Jurkat, Clone E6-1 (cell line): ENCODE results near the gene MAOB. TPM values are rescaled to one million over a fixed set of nuclear protein-coding genes. Genes with fewer than 3 reads are reported as not detected.
"Not testable (repeated sequence)": the region's sequence is repeated elsewhere in the genome, so short reads cannot be mapped to it uniquely, and the experiment has no call there.

ENCODE experiments used
- DNase-seq: peaks from one replicate; pipeline ENCODE4 v3.0.0-alpha.2; 2011; ENCODE audit warnings: low read depth, low spot score
- H3K4me3 ChIP-seq: 2 replicates; pipeline ENCODE4 v1.5.1; 2011; ENCODE audit warnings: mild to moderate bottlenecking, low read length, control low read depth, moderate library complexity
- polyA plus RNA-seq: library from polyadenylated mRNA; unstranded; fragments of >200 nt; gene quantifications from one replicate; pipeline ENCODE4 v1.2.1, GENCODE V29; 2012; ENCODE audit warnings: missing spikeins; ENCODE audit not compliant: insufficient read length, insufficient read depth

Gene MAOB
- not detected for polyA plus RNA-seq

GRCh38 chrX:43882294-43882681, at the start of gene MAOB:
TSS of gene MAOB (minus strand) at chrX:43882450. CDS start at chrX:43882299, 151 bp downstream.
- no peak within 1 kb of the TSS for H3K4me3 ChIP-seq
- no peak for DNase-seq

DNA sequence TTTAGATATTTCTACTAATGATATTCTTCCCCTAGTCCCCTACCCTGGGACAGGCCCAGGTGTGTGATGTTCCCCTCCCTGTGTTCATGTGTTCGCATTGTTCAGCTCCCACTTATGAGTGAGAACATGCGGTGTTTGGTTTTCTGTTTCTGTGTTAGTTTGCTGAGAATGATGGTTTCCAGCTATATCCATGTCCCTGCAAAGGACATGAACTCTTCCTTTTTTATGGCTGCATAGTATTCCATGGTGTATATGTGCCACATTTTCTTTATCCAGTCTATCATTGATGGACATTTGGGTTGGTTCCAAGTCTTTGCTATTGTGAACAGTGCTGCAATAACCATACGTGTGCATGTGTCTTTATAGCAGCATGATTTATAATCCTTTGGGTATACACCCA, 39.8 kb upstream of the MAOB start:
- H3K4me3 ChIP-seq, DNase-seq: not testable (repeated sequence)

DNA sequence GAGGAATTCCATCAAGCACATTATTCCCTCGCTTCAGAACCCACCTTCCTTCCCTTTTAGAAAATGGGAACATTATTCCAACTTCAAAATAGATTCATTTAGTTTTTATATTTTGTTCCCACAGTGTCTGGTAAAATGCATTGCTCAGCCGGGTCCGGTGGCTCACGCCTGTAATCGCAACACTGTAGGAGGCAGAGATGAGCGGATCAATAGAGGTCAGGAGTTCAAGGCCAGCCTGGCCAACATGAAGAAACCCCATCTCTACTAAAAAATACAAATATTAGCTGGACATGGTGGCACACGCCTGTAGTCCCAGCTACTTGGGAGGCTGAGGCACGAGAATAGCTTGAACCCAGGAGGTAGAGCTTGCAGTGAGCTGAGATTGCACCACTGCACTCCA, 28.5 kb upstream of the MAOB start:
- DNase-seq: not testable (repeated sequence)

DNA sequence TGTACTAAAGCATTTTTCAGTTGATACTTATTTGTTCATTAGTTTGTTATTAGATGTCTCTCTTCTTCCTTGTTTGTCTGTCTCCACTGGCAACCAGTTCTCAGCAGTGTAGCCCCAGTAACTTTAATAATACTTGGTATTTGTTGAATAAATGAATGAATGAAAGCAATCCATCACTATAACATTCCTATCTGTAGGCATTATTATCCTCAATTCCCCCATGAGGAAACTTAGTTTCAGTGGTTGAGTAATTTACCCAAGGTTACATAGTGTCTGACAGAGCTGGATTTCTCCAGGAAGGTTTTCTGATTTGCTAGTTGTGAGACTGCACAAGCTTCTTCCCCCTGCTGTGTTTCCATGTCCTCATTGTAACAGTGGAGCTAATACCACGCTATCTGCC, 27.8 kb upstream of the MAOB start:
- no peak overlapping the region for H3K4me3 ChIP-seq
- DNase-seq: no peak

More for the DNA sequence above, 28.5 kb upstream of the MAOB start:
- H3K4me3 ChIP-seq: not testable (repeated sequence)

GRCh38 chrX:43909141-43909540, 26.9 kb upstream of the MAOB start:
- H3K4me3 ChIP-seq: no peak overlapping the region
- DNase-seq: no peak

- no peak for DNase-seq
- no peak overlapping the region for H3K4me3 ChIP-seq
These were observed 17.9 kb upstream of the MAOB start for GRCh38 chrX:43899878-43900815.

DNA sequence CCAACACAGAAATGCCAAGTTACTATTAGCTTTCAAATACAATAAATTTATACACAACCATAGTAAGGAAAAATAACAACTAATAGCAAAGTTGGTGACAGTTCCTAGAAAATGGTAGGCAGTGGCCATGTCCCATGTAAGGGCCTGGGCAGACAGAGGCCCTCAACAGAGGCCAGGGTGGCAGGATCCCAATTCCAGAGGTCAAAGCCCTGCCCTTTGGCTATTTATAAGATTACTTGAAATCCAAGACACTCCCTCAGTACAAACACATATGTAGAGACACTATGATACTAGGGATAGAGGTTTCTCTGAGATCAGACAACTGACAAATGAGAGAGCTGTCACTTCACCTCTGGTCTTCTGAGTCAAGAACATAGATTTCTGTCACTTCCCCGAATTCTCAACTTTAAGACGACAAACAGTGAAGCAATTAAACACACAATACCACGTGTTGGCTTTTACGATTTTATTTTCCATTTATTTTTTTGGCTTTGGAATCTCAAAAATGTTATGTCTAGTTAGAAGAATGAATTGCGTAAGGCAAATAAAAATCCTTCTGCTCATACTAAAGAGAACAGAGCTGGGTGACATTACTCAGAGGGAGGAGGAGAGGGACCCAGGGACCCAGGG, 16.3 kb upstream of the MAOB start:
- no peak overlapping the region for H3K4me3 ChIP-seq
- DNase-seq: no peak

- no peak overlapping the region for H3K4me3 ChIP-seq
- DNase-seq: no peak
These were observed 15.0 kb upstream of the MAOB start for GRCh38 chrX:43897290-43897689.

DNA sequence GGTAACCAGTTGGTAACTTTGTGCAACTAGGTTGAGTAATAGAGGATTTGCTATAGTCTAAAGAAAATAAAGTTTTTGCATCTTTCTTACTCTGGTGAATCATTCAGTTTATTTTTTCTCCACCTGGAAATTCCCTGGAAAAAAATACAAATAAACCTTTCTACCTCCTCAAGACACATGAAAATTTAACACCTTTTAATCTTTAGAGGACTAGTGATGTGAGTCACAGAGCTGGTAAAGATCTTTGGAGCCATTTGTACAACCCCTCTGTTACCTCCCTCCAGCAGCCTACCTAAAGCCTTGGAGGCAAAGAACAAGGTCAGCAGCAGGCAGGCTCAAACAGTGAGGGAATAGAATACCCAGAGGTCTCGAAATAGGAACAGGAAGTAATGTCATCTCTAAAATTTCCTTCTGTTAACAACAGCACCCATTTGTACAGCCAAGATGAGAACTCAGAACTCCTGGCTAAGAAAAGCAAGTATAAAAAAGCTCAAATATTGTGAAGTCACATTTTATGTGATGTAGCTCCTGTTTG, 10.2 kb upstream of the MAOB start:
- no peak overlapping the region for H3K4me3 ChIP-seq
- no peak for DNase-seq

- no peak for DNase-seq
- no peak overlapping the region for H3K4me3 ChIP-seq
These were observed 3.4 kb upstream of the MAOB start for GRCh38 chrX:43885617-43886016.

DNA sequence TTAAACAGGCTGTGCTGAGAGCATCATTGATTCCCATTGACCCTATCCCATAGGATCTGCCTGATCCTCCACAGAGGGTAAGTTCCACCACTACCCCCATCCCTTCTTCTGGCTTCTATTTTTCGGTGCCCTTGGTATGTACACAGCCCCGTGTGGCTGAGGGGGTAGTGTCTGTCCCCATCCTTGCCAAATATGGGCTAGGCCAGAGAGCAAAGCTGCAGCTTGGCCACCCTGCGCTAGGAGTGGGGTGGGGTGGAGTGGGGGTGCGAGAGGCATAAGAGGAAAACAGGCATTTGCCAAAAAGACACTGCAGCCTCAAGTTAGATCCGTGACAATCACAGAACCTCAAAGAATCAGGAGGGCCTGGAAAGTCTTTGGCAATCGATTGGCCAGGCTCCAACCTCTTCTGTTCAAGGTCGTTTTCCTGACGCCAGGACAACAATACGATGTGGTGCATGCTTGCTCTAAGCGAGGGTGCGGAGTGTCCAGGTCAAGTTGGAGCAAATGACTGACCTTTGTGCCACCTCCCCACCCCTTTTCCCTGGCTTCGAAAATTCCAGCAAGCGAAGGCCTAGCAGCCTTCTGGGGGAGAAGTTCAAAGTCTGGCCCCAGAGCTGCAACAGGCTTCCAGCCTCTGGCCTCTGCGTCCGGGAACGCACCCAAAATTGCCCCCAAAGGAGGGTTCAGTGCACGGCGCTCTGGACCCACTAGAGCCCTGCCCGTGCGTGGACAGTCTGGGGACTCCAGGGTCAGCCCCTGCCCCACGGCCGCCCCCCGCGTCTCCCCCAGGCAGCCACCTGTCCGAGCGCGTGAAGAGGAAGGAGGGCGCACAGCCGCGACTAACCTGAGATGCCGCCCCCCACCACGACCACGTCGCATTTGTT, 598 bp downstream of the MAOB start:
- DNase-seq: no peak

DNA sequence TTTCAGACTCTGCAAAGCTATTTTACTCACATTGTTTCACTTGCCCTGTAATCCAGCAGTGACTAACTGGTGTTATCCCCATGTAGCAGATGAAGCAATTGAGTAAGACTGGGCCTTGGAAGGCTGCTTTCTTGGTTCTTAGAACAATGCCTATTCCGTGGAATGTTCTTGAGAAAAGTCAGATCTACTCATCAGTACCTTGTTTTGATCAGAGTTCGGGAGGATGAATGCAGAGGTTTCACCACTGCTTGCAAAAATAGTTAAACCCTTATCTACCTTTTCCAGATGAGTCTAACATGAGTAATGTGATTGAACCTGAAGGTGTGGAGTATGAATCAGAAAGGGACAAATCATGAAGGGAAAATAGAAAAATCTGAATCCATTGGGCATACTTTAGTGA, 1.8 kb downstream of the MAOB start:
- no peak for DNase-seq
- H3K4me3 ChIP-seq: no peak overlapping the region

More for the DNA sequence above, 598 bp downstream of the MAOB start:
- H3K4me3 ChIP-seq: no peak overlapping the region

GRCh38 chrX:43878906-43879526, 3.2 kb downstream of the MAOB start:
- DNase-seq: no peak
- H3K4me3 ChIP-seq: no peak overlapping the region

- H3K4me3 ChIP-seq: no peak overlapping the region
- no peak for DNase-seq
These were observed 5.6 kb downstream of the MAOB start for GRCh38 chrX:43876680-43877079.

- DNase-seq: no peak
- H3K4me3 ChIP-seq: no peak overlapping the region
These were observed 11.4 kb downstream of the MAOB start for GRCh38 chrX:43870758-43871419.

- DNase-seq: no peak
- no peak overlapping the region for H3K4me3 ChIP-seq
These were observed 12.2 kb downstream of the MAOB start for GRCh38 chrX:43870011-43870410.

DNA sequence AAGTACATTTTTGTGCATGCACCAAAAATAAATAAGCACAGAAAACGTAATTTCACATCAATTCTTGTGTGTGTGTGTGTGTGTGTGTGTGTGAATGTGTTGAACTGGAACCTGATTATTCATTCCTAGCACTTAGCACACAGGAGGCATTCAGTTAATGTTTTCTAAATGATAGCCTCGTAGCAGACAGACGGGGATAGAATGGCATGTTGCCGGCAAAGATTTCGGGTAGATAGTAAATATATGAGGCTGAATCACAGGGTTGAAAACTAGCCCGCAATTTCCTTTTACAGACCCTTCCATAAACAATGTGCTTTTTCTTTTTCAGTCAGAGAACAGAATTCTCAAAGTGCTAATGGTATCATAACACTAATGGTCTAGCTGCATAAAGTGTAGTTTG, 13.5 kb downstream of the MAOB start:
- DNase-seq: no peak
- H3K4me3 ChIP-seq: no peak overlapping the region

DNA sequence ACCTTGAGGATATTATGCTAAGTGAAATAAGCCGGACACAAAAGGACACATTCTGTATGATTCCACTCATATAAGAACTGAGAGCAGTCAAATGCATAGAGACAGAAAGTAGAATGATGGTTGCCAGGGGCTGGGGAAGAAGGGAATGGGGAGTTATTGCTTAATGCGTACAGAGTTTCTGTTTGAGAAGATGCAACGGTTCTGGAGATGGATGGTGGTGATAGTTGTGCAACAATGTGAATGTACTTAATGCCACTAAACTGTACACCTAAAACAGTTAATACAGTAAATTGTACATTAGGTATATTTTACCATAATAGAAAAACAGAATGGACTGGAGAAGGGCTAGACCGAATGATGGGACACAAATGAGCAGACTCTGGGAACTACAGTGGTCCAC, 15.8 kb downstream of the MAOB start:
- no peak for DNase-seq
- no peak overlapping the region for H3K4me3 ChIP-seq
